MM.1S (cell line): ENCODE data around the gene TMEM131.

ENCODE experiments used
- EZH2 ChIP-seq: fragments of 300-600 bp; sonication (generic); optimal IDR thresholded peaks from 2 replicates; pipeline ENCODE3; 2017; ENCODE audit warnings: low read depth, mild to moderate bottlenecking, antibody characterized with exemption, low read length, mixed read lengths
- EZH2phosphoT487 ChIP-seq: fragments of 300-600 bp; sonication (generic); IDR thresholded peaks from 2 replicates; pipeline ENCODE4 v1.6.1; 2018; ENCODE audit warnings: antibody characterized with exemption, low read length
- TF ChIP-seq, protein P1 (sequence below): fragments of 300-600 bp; sonication (generic); IDR thresholded peaks from 2 replicates; pipeline ENCODE4 v1.5.1; 2016; ENCODE audit warnings: antibody characterized with exemption, low read length, mixed read lengths

DNA sequence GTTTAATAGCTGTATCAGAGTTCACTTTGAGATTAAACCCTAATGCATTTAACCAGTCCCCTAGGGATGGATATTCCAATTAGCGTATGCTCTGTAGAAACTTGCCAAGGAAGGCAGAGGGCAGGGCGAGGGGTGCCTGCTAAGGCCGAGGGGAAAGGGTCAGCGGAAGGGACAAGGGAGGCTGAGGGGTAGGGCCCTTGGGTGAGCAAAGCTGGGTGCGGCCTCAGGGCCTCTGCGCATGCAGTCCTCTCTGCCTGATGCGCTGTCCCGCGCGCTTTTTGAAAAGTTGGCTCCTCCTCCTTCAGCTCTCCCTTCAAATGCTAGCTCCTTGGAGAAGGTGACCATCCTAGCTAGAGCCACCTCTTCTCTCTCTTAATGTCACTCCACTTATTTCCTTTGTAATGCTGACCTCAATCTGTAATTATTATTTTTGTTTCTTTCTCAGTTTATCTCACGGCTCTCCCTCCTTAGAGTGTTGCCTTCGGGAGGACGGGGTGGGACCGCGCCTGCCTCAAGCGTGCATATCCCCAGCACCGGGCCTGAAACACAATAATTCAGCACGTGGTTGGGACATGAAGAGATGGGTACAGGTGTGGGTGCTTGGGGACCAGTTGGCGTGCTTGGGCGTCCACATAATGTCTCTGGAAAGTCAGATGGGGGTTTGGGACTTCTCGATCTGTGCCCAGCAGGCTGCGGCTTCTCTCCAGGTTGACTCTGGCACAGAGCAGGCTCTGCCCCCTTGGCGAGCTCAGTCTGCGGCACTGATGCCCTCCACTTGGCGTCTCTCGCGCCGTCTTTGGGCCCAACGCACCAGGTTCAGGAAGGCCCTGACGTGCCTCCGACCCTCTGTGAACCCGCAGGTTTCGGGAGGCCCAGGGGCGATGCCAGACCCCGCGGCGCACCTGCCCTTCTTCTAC, 272.3 kb downstream of the TMEM131 start:
- TF ChIP-seq, protein P1, sequence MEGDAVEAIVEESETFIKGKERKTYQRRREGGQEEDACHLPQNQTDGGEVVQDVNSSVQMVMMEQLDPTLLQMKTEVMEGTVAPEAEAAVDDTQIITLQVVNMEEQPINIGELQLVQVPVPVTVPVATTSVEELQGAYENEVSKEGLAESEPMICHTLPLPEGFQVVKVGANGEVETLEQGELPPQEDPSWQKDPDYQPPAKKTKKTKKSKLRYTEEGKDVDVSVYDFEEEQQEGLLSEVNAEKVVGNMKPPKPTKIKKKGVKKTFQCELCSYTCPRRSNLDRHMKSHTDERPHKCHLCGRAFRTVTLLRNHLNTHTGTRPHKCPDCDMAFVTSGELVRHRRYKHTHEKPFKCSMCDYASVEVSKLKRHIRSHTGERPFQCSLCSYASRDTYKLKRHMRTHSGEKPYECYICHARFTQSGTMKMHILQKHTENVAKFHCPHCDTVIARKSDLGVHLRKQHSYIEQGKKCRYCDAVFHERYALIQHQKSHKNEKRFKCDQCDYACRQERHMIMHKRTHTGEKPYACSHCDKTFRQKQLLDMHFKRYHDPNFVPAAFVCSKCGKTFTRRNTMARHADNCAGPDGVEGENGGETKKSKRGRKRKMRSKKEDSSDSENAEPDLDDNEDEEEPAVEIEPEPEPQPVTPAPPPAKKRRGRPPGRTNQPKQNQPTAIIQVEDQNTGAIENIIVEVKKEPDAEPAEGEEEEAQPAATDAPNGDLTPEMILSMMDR = no peak
- TF ChIP-seq EZH2 (no peak), EZH2phosphoT487 (no peak)
